GM20431 (cell line): Measurements from ENCODE around the gene C21orf58.

Source experiments
- in situ Hi-C: fragments of 300-500 bp; cut with MseI, MboI; formaldehyde crosslinking; loops from one replicate; pipeline ENCODE4 v1.15.0; 2020; ENCODE audit warnings: low sequenced_read_pairs; ENCODE audit not compliant: unreplicated experiment

Gene C21orf58

DNA sequence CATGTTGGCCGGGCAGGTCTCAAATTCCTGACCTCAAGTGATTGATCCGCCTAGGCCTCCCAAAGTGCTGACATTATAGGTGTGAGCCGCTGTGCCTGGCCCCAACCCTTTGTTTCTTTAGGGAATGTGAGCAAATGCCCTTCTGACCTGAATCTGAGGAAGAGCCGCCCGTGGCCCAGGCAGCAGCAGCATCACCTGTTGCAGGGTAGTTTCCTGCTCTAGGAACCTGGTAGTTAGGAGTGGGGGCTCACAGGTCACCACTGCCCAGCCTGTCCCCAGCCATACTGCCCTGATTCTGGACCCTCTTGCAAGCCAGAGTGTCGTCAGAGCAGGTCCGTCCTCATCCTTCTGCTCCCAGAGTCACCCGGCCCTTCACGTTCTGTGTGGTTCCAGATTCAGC is 24.5 kb downstream of the C21orf58 start:
- in situ Hi-C loops = no loop called here

DNA sequence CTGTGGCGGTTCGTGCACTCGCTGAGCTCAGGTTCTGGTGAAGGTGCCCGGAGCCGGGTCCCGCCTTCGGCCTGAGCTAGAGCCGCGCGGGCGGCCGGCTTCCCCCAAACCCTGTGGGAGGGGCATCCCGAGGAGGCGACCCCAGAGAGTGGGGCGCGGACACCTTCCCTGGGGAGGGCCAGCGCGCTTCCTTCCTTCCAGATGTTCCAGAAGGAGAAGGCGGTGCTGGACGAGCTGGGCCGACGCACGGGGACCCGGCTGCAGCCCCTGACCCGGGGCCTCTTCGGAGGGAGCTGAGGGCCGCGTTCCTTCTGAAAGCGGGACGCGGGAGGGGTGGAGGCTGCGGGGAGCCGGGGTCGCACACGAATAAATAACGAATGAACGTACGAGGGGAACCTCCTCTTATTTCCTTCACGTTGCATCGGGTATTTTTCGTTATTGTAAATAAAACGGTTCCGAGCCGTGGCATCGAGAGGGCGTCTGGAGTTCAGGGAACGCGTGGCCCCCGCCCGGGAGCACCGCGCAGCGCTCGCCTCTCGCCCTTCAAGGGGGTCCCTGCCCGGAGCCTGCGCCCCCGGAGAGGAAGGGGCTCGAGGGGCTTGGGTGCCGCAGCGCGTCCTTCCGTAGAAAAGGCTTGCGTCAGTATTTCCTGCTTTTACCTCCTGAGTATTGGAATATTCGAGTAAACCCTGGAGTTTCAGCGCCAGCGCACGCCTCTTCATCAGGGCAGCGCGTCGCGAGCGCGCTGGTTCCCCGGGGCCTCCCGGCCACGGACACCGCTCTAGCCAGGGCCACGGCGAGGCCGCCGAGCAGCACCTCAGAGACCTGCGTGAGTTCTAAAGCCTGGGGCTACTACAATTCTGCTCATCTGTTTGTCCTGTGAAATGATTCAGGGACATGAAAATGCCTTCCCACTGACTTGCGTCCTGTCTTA is 26.1 kb downstream of the C21orf58 start:
- in situ Hi-C loops = no loop called here

DNA sequence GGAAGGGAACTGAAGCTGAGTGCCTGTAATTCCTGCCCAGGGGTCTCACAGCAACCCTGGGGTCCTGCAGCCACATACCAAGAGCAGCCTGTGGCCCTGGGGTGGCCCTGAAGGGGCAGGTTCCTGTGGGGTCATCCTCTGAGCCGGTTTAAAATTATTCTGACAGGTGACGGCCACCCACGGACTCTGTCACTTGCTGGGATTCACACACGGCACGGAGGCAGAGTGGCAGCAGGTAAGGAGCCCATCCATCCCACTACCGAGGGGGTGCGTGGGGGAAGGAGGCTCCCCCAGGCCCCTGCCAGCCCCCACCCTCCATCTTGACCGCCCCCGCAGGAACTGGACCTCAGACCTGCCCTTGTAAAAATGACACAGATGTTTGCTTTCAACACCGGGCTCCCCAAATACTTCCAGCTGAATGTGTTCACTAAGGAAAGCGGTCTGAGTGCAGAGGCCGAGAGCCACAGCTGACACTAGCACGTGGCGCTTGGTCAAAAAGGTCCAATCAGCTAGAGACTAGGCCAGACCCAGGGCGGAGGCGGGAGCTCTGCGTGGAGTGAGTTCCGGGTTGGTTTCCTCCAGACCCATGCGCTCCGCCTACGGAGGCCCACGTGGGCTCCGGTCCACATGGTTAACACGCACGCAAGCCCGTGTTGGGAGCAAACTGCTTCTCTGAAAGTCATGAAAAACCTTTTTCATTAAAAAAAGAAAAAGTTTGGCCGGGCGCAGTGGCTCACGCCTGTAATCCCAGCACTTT is 27.5 kb downstream of the C21orf58 start:
- in situ Hi-C loops = no loop called here

DNA sequence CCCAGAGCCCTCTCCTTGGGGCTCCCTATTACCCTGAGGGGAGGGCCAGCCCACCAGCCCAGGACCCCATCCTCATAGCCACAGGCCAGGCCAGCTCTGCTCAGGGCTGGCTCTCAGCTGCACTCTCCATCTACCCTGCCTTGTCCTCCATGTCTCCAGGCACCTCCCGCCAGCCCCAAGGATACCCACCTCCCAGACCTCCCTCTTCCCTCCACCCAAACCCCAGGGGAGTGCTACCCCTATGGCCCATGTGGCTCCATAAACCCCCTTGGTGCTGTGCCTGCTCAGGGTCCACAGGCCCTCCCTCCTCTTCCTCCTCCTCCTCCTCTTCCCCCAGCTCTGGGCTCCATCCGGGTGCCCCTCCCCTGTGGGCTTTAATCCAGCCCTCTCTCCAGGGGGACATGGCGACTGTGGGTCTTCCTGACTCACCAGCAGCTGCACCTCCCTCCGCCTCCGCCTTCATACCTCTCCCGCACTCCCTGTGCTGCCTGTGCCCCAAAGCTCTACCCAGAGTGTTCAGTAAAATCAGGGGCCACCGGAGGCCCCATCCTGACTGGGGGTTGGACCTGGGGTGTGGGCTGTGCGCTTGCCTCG is 28.4 kb downstream of the C21orf58 start:
- in situ Hi-C loops = no loop called here

DNA sequence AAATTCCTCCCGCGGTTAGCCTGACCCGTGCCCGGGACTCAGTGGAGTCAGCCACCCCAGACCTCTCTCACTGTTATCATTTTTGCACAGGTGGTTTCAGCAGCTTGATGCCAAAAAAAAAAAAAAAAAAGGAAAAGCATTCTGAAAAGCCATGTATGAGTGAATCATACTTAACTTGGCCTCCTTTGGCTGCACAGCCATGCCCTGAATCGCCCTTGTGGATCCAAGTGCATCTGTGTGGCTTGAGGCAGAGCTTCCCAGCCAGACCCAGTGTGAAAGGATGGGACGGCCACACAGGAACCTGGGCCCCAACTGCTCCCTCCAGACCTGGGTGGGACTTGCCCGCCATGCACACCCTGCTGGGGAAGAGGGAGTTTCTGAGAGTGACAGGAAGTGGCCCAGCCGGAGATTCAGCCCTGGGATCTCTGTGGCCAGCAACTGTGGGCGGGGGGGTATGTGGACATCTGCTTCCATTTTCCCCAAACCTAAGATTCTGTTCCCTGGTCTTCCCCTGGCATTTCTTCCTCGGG is 29.0 kb downstream of the C21orf58 start:
- in situ Hi-C loops = no loop called here

DNA sequence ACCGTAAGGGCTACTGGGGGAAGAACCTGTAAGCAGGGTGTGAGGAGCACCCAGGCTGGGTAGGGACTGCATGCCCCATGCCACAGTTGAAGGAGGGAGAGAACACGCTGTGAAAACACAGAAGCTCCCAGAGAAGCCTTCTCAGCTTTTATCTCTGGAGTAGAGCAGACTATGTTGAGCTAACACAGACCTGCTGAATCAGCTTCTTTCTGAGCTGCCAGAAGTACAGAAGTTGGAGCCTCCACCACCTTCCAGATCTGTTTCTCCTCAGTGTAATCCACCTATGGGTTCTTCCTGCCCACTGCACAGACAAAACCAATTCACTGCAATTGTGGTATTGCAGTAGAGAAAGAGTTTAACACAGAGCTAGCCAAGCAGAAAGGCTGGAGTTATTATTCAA is 32.1 kb downstream of the C21orf58 start:
- in situ Hi-C loops = no loop called here

DNA sequence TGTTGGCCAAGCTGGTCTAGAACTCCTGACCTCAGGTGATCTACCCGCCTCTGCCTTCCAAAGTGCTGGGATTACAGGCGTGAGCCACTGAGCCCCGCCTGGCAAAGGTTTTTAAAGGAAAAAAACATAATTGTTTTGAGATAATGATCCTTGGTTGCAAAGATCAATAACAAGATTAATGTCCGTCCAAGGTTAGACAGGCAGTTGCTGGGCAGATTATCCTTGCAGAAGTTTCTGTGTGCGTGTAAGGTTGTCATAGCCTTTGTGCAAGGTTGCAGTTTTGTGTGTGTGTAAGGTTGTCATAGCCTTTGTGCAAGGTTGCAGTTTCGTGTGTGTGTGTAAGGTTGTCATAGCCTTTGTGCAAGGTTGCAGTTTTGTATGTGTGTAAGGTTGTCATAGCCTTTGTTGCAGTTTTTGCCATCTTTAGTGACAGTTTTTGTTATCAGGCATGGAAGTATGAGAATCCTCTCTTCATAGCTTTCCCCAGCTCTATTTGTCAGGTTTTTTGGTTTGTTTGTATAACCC is 34.0 kb downstream of the C21orf58 start:
- in situ Hi-C loops = no loop called here

DNA sequence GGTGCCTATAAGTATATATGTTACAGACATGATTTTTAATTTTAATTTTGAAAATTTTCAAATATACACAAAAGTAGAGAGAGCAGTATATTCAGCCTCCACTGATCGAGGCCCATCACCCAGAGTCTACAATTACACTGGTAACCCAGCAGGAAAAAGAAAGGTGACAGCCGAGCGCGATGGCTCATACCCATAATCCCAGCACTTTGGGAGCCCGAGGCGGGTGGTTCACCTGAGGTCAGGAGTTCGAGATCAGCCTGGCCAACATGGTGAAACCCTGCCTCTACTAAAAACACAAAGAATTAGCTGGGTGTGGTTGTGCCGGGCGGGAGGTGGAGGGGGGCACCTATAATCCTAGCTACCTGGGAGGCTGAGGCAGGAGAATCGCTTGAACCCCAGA is 36.1 kb downstream of the C21orf58 start:
- in situ Hi-C loops = no loop called here

DNA sequence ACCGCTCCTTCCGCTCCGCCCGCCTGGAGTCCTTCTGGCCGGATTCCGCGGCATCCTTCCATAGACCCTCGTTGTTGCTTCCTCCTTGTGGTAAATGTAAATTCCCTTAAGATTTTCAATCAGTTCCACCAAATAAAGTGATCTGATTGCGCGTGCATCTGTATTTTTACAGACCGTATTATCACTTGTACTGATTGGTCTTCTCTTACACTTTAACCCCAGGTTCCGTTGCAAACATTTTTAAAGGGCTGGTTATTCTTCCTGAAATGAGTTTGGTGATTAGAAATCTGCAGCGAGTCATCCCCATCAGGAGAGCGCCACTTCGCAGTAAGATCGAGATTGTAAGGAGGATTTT is 37.0 kb downstream of the C21orf58 start:
- in situ Hi-C loops = no loop called here

DNA sequence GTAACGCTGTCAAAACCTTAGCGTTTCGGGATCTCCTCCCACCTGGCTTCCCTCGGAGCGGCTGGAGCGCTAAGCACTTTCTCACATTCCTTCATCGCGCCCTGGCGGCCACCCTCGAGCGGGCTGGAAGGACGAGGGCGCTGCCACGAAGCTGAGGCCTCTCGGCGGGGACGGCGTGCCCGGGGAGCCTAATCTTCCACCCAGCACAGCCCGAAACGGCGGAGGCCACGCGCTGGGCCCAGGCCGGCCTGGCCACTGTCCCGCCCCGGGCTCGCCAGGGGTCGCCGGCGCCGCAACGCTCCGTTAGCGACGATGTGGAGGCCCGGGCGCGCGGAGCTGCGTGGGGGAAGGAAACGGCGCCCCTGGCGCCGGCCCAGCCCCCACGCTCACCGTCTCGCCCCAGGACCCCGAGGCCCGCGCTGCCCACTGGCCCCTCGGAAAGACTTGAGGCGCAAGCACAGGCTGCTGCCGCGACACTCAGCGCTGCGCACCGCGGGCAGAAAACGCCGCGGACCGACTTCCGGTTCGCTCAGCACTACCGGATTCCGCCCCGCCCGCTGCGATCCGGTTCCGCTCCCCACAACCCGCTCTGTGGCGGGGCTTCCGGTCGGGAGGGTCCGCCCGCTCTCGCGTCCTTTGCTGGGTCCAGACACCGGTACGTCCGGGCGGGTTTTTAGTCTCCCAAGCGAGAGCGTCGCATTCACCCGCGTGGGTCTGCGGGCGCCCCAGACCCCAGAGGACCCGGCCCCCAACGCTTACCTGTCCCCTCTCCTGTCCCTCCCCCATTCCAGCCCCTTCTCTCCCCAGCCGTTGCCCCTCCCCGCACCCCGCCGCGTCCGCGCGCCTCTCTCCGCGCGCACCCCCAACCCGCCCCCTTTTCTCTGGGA is 37.7 kb downstream of the C21orf58 start, which contains the start of gene YBEY:
YBEY (plus strand) TSS at position 582 of the 887 bp plus-strand sequence. CDS start 572 bp downstream, outside the sequence.
- in situ Hi-C loops = no loop called here

DNA sequence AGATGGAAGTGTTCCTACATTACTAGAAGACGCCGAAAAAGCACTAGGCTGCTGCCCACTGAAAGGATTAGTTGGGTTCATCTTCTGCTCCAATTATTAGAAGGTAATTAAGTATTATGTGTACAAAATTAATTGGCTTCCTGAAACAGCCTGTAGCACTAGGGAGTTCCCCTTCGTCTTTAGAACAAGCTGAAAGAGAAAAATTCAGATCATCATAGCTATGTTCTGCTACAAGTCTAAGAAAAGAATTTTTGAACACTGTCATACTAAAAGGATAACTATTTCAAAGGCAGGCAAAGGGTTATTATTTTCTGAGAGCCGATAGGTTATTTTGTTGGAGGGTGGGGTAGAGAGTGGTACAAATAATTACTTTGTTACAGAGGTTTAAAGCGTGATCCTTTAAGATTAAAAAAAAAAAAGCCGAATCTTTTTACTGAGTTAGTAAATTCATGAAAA is 38.4 kb downstream of the C21orf58 start, which contains the start of gene MCM3AP:
MCM3AP (minus strand) TSS at position 406 of the 456 bp plus-strand sequence; CDS start at position 81, 325 bp downstream.
- in situ Hi-C loops = no loop called here

DNA sequence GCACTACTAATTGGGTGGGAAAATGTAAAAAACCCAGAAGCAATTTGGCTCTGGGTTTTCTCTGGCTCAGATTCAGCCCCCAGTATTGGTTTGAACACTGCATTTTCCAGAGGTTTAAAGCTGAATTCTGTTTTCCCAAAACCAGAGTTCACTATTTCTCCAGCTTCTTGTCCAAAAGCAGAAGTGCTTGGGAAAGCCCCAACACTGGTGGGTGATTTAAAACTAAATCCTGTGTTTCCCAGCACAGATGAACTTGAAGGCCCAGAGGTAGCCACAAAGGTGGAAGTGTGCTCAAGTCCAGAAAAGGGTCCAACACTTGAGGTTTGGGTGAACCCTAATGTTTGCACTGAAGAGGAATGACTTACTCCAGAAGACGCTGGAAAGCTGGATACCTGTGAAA is 38.9 kb downstream of the C21orf58 start:
- in situ Hi-C loops = no loop called here

DNA sequence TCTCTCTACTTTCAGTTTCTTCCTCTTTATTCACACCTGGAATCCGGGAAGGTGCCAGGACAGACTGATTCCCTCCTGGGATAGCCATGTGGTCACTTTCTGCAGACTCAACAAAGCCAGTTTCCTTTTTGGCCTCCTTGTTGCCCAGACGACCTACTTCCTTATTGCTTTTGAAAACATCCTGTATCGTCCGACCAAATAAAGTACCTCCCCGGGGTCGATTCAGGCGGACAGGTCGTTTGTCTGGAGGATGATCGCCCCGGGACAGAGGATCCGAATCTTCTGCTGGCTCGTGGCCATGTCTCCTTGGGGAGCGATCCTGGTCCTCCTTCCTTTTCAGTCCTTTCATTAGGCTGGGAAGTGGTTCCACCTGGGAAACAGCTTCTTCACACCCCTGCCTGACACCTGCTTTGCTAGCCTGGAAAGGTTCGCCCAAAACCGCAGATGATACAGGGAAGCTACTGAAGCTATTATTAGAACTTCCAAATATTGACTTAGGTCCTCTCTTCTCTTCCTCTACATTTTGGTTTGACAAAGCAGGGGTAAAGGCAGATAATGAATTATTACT is 39.5 kb downstream of the C21orf58 start:
- in situ Hi-C loops = no loop called here

DNA sequence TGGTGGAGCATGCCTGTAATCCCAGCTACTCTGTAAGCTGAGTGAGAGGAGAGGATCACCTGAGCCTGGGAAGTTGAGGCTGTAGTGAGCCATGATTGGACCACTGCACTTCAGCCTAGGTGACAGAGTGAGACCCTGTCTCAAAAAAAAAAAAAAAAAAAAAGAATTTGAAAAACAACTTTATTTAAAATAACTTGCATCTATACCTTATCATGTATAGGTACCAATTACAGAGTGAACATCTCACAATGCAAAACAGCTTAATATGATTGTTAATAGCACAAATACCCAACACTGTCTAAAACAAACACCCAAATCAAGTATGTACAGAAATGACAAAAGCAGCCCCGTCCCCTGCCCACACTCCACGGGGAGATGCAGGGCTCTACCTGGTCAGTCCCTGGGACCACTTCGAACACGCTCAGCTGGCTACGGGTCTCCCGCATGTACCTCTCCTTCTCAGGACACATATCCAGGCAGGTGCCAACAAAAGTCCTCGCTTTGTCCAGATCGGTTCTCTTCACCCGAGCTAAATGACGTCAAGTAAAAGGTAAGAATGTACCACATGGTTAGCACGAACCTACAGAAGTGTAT is 48.8 kb downstream of the C21orf58 start:
- in situ Hi-C loops = no loop called here

DNA sequence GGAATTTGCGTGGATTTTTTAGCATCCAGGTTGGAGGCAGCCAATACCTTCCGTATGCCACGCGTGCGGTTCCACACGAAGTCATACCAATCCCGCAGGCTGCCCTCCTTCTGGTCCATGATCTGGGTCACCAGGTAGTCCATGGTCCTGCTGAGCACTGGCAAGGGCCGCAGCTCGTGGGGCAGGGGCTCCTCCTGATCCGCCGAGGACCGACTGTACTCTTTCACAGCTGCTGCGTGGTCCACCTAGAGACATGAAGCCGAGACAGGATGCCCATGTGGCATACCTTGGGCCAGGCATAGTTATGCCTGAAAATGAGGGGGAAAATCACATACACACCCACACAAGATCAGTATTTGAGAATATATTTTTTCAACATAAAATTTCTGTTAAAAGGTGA is 50.3 kb downstream of the C21orf58 start:
- in situ Hi-C loops = no loop called here

DNA sequence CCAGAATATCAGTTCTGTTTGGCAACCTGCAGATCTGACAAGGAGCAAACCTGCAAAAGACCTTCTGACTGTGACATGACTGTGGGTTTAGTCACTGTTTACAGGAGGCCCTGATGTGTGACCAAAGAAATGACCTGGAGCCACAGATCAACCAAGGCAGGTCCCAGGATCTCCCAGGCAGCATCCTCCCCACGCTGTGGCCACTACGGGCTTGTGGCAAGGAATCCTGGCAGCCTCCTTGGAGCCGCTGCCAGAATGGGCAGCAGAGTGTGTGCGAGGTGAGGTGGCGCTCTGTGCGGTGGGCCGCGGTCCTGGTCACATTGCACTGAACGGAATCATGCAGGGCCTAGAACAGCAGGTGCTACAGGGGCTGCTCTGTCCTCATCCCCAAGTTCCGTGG is 54.2 kb downstream of the C21orf58 start:
- in situ Hi-C loops = no loop called here

DNA sequence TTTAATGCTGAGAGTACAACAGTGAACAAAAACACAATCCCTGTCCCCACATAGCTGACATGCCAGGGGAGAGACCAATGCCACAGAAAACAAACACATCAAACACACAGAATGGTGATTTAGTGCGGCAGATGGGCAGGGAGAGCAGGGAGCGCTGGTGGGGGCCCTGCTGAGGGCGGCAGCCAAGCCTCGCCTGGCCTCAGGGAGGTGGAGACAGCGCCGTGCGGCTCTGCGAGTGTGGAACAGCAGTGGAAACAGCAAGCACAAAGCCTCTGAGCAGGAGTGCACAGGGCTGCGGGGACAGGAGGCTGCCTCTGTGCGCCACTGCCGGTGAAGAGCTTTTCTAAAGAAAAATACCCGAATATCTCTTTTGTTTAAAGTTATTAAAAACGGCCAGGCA is 55.3 kb downstream of the C21orf58 start:
- in situ Hi-C loops = no loop called here

DNA sequence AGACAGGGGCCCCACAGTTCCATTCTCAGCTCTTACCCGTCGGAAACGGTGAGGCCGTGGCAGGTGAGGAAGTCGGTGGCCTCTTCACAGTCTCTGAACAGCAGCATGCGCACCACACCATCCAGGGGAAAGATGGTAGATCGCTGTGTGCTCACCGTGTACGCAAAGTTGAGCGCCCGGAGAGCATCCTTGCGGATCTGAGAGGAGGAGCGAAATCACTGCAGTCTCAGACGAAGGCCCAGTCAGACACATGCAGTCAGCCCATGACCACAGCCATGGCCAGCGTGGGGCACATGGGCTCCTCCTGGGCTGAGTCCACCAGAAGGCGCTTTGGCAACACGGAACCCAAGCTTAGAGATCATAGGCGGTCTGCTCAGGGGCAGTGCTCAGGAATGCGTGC is 56.7 kb downstream of the C21orf58 start:
- in situ Hi-C loops = no loop called here
